ENCODE results near the gene DPYD.

The DPYD gene

DNA sequence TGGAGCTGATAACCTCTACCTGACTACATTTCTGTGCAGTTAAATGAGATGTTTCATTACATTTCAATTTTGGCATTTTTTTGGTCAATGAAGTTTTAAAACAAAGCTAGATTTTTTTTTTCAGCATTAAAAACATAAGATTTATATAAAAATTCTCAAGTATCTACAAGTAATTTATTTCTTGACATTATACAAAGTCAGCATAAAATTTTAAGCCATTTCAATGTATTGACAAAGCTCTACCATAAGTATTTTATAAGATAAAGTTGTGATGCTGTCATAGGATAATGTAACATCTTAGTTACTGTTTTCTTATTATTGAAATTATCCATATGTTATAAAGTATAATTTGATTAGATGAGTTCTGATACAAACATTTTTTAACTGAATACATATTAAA, 847.7 kb downstream of the DPYD start:
- no peak for DNase-seq (ENCODE audit: low read depth)
- no peak overlapping the region for H3K4me3 ChIP-seq (ENCODE audit: control insufficient read depth, low read depth, low read length)
- TF ChIP-seq, protein P1, sequence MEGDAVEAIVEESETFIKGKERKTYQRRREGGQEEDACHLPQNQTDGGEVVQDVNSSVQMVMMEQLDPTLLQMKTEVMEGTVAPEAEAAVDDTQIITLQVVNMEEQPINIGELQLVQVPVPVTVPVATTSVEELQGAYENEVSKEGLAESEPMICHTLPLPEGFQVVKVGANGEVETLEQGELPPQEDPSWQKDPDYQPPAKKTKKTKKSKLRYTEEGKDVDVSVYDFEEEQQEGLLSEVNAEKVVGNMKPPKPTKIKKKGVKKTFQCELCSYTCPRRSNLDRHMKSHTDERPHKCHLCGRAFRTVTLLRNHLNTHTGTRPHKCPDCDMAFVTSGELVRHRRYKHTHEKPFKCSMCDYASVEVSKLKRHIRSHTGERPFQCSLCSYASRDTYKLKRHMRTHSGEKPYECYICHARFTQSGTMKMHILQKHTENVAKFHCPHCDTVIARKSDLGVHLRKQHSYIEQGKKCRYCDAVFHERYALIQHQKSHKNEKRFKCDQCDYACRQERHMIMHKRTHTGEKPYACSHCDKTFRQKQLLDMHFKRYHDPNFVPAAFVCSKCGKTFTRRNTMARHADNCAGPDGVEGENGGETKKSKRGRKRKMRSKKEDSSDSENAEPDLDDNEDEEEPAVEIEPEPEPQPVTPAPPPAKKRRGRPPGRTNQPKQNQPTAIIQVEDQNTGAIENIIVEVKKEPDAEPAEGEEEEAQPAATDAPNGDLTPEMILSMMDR (conservative IDR thresholded peaks at IDR 0.05; ENCODE audit: control insufficient read depth, insufficient read depth, low read depth, low read length) = no peak

DNA sequence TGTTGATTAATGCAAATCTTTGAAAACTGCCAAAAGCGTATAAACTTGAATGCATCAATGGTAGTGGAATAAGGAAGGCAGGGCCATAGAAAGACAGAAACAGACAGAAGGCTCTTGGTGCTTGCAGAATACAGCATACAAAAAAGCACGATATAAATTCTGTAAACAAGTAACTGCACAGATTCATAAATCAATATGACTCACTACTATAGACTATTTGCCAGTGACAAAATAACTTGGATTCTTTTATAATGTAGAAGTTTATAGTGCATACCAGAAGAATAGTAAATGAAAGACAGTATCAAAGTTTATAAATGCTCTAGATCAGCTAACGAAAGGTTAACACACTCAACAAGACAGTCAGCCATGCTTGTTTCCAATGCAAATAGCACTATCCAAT, 849.7 kb downstream of the DPYD start:
- TF ChIP-seq, protein P1 (conservative IDR thresholded peaks at IDR 0.05; ENCODE audit: control insufficient read depth, insufficient read depth, low read depth, low read length) = no peak
- DNase-seq (ENCODE audit: low read depth) = peak; percentile 17
- no peak overlapping the region for H3K4me3 ChIP-seq (ENCODE audit: control insufficient read depth, low read depth, low read length)

DNA sequence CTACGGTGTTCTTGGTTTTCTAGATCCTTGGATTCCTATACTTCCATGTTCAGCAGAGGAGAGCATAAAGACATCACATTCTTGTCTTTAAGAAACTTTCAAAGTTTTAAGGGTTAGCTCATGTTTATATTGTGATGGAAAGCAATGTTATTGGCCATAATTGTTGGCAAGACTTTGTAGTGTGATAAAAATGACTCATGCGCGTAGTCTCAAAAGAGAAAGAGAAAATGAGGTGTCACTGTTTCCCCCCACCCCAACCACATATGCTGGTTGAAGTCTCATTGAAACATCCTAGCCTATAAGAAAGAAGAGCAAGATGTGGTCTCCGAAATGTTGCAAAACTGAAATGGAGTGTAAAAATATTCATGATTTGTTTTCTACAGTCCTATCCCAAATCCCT, 850.5 kb downstream of the DPYD start:
- TF ChIP-seq, protein P1 (conservative IDR thresholded peaks at IDR 0.05; ENCODE audit: control insufficient read depth, insufficient read depth, low read depth, low read length) = no peak
- no peak overlapping the region for H3K4me3 ChIP-seq (ENCODE audit: control insufficient read depth, low read depth, low read length)
- DNase-seq (ENCODE audit: low read depth) = peak; percentile 23

GRCh38 chr1:97069312-97069711, 851.5 kb downstream of the DPYD start:
- no peak for DNase-seq (ENCODE audit: low read depth)
- H3K4me3 ChIP-seq (ENCODE audit: control insufficient read depth, low read depth, low read length) = no peak overlapping the region
- TF ChIP-seq, protein P1 (conservative IDR thresholded peaks at IDR 0.05; ENCODE audit: control insufficient read depth, insufficient read depth, low read depth, low read length) = no peak

- no peak overlapping the region for H3K4me3 ChIP-seq (ENCODE audit: control insufficient read depth, low read depth, low read length)
- DNase-seq (ENCODE audit: low read depth) = no peak
- TF ChIP-seq, protein P1 (conservative IDR thresholded peaks at IDR 0.05; ENCODE audit: control insufficient read depth, insufficient read depth, low read depth, low read length) = no peak
These were observed 854.0 kb downstream of the DPYD start for GRCh38 chr1:97066860-97067259.

DNA sequence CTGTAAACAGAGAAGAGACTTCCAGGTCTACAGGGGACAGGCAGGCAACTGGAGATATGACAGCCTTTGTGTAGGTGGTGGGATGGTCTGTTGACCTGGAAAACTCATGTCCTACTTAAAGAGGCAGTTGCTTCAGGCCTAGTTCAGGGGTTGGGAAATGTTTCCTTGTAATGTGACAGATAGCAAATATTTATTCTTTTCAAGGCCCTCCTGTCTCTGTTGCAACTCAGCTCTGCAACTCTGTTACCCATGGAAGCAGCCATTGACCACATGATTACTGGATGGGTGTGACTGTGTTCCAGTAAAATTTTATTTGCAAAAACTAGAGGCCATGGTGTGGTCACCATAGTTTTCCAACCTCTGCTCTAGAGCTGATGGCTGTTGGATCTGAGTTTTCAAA, 857.3 kb downstream of the DPYD start:
- H3K4me3 ChIP-seq (ENCODE audit: control insufficient read depth, low read depth, low read length) = no peak overlapping the region
- no peak for DNase-seq (ENCODE audit: low read depth)
- TF ChIP-seq, protein P1 (conservative IDR thresholded peaks at IDR 0.05; ENCODE audit: control insufficient read depth, insufficient read depth, low read depth, low read length) = no peak

DNA sequence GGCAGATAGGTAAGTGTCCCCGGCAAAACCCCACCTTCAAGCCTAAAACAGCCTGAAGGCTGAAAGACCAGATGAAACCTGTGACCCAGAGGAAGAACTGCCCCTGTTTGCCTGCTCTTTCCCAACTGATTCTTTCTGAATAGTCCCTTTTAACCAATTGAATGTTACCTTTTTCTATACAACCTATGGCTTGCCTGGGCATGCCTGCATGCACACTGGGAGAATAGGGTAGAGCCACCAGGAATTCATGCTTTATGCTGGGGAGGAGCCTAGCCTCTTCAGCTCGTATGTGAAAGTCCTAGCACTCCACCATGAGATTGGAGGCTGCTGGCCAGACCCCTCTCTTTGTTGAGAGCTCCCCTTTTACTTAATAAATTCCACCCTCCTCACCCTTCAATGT, 859.2 kb downstream of the DPYD start:
- no peak for DNase-seq (ENCODE audit: low read depth)
- no peak overlapping the region for H3K4me3 ChIP-seq (ENCODE audit: control insufficient read depth, low read depth, low read length)
- TF ChIP-seq, protein P1 (conservative IDR thresholded peaks at IDR 0.05; ENCODE audit: control insufficient read depth, insufficient read depth, low read depth, low read length) = no peak

All from fibroblast of mammary gland (primary cell).